Kidney glomerular epithelial cell (primary cell): ENCODE results near the gene FANCC.

ENCODE experiments used
- DNase-seq: peaks from one replicate; lab custom pipeline; 2025; lab: John Stamatoyannopoulos, UW

Gene FANCC

DNA sequence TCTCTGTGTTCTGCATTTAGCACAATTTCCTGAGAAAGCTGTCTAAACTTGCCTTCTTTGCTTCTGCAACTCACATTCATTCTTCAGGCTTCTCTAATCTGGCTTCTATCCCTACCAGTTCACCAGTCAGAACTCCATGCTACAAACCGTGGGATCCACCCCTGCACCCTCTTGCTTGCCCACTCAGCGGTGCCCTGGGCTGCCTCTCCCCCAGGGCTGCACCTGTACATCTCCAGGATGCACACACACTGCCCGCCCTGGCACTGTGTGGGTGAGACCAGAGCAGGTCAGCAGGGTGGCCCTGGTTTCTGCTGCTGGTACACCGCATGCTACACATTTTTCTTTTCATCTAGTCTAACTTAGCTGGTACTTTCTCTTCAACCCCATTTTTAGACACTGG lies 127.1 kb downstream of the FANCC start:
- no peak for DNase-seq

DNA sequence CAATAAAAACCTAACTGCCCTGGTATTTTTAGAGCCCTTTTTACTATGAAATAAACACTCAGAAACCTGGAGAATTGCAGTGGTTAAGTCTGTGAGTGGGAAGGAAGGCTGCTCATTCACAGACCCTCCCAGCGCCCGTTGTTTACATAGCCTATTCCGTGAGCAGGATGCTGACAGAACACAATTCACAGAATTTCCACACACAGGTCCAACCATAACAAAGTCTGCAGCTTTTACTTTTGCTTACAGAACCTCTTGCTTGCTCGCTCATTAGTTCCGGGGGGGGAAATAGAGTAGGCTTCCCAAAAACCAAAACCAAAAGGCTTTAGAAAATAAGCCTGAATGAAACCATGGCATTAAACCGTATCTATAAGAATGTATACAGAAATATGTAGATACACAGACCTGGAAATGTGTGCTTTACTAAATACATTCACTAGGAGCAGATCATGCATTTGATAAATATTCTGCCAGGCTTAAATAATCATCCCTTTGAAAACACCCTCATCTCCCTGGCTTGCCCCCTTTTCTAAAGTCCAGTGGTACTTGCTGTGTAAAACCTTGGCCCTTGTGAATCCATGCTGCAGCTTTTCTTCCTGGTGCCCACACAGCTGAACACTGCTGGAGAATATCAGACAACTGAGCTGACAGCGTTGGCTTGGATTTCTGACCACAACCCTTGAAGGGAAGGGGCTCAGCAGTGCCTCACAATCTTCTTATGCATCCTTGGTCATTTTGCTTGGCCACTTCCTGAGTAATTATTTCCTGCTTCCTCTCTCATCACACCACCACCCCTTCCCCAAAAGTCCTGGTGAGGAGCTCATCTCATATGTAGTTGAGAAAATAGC lies 128.0 kb downstream of the FANCC start:
- DNase-seq = peak; percentile 48

DNA sequence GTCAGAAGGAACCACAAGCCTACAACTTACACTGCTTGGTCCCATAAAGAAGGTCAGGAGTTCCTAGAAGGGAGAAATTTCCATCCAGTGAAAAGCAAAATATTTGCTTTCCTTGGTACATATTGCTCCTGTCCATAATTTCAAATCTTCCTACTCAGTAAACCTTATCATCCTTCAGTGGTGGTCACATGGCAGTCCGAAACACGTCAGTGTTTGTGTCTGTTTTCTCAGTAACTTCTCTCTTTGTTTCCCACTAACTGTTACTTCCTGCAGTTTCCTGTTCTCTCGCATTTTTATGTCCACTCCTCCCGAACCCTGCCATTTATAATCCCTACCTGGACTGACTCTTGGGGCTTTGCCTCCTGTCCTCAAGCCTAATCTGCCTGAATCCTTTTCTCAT lies 129.1 kb downstream of the FANCC start:
- no peak for DNase-seq

DNA sequence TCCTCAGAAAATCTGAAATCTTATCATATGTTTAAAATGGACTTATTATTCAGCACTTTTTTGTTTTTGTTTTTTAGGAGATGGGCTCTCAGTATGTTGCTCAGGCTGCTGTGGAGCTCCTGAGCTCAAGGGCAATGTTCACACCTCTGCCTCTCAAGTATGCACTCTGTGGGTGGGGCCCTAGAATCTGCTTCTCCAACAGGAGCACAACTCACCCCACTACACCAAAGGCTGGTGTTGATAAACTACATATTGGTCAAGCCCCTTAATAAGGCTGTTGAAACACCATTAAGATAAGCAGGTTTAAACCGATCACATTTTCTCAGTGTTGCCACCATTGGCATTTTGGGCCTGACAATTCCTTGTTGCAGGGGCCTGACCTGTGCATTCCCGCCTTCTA lies 131.6 kb downstream of the FANCC start:
- DNase-seq = no peak

DNA sequence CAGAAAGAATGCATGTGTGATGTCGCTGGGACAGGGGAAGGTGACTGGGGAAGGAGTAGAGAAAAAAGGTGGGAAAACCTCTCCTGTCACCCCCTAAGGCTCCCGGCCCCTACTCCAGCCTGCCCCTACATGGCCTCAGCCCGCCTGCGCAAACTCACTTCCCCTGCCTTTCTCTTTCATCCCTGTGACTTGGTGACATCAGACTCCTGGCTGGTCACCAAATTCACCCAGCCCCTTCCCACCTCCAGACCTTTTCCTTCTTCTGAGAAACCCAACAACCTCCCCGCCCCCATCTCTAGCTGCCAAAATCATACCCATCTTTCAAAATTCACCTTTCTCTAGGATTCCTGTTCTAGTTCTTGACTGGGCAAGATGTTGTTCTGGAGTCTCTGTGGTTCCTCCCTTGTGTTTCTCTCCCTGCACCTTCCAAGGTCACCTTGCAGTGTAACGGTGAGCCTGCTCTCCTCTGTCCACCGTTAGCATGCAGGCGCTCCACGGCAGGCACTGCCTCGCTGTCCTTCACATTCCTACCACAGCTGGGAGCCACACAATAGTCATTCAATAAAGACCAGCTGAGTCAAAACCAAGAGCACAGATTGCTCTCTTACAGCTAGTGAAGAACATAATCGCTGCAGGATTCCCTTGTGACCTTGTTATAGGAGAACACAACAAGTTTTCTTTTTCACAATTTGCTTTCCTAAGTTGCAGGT lies 134.5 kb downstream of the FANCC start:
- DNase-seq = no peak

DNA sequence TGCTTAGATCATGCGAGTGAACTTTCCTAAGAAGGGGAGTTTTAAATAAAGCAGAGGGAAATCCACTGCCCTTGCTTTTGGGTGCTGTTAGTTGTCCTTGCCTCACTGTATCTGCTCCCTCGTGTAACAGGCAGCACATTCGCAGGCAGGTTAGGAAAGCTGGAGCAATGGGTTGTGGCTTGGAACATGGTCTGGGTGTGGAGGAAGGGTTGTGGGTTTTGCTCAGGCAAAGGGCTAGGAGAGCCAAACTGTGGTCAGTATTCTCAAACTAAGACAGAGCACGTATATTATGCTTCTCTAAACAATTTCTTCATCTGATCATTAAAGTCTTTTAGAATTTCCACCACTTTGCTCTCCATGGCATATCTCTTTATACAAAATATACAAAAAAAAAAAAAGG lies 135.7 kb downstream of the FANCC start:
- DNase-seq = no peak

DNA sequence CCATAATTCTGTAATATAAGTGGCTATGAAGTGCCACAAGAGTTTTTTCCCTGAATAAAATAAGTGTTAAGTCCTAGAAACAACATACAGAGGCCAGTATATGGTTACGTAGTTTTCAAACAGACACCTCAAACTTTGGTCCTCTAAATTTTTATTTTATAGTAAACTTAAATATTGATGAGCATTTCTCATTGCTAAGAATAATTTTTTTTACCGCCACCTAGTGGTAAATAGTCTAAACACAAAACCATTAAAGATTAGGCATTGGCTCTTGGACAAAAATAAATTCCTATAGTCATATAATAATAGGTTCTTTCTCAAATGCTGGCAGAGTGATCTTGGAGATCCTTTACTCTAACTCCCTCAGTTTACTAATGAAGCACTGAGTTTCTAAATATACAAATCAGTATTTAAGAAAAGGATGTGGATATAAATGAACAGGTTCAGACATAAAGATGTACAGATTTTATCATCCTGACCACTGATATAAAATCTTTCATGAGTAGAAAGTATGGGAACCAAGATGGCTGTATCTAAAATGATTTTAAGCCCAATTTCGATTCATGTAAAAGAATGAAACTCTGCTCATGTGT lies 136.2 kb downstream of the FANCC start:
- no peak for DNase-seq

DNA sequence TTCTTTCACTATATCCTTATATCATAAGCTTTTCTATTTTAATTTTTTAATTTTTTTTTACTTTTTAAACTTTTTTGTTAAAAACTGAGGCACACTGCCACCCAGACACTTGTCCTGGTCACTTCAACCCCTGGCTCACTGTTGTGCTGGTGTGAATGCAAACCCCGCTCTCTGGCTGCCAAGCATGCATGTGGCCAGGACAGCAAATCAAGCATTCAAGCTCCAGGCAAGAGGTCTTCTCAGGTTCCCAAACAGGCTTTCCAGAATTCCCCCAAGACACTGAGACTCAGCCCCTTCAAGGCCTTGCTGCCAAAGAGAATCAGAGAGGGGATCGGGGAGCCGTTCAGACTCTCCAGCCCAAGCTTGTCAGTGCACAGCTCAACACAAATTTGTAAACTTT lies 139.9 kb downstream of the FANCC start:
- no peak for DNase-seq

DNA sequence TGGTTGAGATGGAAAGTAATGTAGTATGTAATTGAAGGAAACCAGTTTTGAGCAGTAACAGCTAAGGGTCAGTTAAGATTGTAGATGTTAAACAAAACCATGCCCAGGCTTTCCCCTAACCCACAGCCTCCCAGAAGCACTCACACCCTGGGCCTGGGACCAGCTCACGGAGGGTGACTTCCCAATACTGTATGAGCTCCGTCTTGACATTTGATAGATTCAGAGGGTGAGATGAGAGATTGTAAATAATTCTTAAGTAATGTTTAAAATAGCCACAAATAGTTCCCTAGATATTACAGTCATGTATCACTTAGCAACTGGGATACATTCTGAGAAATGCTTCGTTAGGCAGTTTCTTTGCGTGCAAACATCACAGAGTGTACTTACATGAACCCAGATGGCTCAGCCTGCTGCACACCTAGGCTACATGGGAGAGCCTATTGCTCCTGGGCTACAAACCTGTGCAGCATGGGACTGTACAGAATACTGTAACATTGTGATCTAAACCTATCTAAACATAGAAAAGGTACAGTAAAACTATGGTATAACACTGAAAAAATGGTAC lies 140.7 kb downstream of the FANCC start:
- no peak for DNase-seq

DNA sequence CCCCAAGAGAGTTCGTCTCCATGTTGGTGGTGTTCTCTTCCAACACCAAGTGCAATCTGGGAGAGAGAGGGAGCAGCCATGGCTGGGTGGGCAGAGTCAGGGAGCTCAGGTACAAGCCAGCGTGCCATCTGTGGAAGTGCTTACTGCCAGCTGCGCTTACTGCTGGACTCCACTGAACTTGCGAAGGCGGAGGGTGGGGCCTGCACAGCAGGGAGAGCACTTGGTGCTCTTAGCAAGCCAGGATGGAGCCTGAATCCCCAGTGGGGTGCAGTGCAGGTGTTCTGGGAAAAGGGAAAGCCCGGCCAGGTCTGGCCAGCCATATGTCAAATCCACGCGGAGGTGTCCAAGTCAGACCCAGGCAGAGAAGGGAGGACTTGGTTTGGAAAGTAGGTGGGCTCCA lies 142.0 kb downstream of the FANCC start:
- DNase-seq = no peak

DNA sequence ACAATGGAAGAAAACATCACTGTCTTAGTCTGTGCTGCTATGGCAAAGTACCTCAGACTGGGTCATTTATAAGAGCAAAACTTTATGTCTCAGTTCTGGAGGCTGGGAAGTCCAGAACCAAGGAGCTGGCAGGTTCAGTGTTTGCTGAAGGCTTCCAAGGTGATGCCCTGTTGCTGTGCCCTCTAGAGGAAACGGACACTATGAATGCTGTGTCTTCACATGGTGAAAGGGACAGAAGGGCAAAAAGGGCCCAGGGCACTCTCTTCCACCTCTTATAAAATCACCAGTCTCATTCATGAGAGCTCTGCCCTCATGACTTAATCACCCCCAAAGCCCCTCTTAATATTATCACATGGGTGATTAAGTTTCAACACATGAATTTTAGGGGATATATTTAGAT lies 143.5 kb downstream of the FANCC start:
- DNase-seq = no peak

DNA sequence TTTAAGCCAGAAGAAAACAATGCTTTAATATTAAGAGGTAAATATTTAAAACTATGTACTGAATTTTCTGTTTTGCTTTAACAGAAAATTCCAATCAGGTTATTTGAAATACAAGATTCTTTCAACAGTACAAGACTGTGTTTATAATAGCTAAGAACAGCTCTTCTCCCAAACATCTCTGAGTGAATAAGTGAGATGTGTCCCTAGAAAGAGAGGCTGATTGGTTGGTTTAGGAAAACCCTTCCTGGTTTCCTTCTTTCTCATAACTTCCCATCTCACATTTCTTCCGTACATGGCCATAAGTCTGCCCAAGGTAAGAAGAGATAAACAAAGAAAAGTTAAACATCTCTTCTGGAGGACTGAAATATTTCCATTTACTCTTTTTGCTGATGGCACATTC lies 145.9 kb downstream of the FANCC start:
- DNase-seq = no peak

DNA sequence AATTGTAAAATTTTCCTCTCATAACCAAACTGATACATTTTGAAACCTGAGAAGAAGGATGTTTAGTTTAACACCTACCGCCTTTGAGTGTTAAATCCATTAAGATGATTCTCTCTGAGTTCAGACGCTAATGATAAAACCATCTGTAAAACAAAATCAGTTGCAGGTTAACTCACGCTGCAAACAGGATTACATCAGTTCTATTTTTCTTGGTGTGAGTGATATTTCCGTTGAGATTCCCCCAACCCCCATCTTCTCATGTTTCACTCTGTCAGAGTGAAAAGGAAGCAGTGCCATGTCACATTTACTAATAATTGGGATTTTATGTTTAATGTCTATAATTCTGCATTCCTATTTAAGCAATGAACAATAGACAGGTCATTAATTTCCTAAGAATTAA lies 146.5 kb downstream of the FANCC start:
- DNase-seq = peak; percentile 82

DNA sequence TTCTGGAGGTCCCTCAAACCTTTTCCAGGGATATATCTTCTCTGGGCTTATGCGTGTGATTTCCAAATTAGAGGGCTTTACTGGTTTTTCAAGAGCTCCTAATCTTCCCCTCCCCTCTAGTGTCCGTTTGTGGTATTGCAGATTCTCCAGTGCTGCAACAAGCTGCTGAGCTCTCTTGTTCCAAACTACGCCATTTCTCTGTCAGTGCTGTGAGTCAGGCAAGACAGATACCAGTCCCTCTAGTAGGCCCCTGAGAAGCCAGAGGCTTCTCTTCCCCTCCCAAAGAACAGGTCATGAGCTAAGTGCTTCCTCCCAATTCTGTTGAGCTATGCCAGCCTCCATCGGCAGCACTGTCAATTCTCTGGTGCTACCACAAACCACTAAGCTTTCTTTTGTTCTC lies 149.5 kb downstream of the FANCC start:
- peak; percentile 76 for DNase-seq

DNA sequence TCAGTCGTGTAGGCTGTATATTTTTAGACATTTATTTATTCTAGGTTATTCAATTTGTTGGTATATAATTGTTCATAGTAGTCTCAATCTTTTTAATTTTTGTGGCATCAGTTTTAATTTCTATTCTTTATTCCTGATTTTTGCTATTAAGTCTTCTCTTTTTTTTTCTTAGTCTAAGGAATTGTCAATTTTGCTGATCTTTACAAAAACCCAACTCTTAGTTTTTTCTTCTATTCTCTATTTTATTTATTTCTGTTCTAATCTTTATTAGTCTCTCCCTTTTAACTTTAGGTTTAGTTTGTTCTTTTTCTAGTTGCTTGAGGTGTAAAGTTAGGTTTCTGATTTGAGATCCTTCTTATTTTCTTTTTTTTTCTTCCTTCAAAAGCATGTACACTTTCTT lies 152.5 kb downstream of the FANCC start:
- DNase-seq = no peak

DNA sequence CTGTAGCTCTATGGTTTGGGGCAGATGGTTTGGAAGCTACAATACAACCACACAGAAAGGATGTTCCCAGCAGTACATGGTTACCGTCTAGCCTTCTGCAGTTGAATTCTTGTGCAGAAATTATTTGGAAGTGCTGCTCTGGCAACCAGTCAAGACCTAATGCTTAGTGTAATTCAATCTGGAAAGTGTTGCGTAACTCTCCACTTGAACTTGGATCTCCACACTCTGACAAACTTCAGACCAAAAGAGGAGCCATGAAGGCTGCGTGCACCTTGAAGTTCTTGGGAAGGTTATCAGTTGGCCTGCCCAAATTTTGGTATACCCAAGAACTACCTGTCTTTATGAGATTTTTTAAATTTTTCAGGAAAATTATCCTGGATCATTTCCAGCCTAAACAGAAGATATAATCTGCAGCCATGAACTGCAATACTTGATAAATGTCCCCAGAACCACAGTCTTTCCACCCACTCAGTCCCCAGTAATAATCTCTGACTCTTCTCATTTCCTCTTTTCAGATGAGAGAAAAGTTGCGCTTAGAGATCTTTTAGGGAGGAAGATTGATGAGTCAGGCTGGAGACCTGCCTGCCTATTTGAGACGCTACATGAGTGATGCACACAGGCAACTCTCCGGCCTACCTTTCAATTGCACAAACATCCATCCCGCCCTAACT lies 159.9 kb downstream of the FANCC start:
- no peak for DNase-seq

DNA sequence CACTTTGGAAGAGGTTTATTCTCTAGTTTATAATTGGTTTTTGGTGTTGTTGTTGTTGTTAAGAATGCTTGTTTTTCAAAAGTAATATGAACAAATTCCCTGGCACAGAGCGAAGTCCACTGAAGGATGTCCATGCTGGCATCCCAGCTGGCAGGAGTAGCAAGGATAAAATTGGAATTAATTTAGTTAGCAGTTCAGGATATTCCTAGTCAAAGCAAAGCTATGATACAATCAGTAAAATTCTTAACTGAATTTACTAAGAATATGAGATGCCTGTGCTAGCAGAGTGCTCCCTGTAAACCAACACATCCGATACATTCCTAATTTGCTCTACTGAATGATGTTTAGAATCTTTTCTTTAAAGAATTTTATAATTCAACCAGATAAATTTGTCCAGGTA lies 161.4 kb downstream of the FANCC start:
- no peak for DNase-seq

DNA sequence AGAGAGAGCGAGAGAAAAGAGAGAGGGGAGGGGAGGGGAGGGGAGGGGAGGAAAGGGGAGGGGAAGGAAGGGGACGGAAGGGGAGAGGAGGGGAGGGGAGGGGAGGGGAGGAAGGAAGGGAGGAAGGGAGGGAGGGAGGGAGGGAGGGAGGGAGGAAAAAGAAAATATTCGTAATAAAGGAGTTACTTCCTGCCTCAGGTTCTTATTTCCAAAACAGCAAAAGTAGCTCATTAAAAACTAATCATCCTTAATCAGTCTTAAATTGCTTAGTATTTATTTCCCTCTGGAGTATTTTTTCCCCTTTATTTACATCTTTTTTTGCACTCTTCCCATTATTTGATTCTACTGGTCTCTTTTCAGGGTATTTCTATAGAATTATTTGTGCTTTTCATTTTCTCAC lies 162.3 kb downstream of the FANCC start:
- no peak for DNase-seq

DNA sequence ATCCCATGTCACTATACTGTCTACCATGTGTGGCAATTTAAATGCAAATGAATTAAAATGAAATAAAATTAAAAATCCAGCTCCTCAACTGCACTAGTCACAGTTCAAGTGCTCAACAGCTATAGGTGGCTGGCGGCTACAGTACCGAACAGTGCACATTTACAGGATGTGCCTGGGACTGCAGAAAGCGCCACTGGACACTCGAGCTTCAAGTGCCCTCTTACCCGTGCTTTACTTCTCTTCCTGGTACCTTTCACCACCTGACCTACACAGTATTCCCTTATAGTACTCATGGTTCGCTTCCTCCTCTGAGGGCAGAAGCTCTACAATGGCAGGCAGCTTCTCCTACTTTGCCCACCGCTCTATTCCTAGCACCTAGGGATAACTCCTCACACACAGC lies 166.6 kb downstream of the FANCC start:
- DNase-seq = no peak

DNA sequence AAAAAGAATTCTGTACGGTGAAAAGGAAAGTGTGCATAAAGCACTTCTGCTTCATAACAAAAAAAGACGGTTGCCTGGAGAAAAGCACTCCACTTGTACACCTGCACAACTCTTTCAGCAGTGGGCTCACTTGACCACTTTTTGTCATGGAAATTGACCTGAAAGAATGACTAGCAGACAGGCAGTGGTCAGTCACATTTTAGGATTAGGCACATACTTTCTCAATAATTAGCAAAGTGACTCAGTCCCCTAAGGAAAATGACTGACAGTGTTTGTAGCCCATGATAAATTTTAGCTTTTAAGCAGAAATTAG lies 169.3 kb downstream of the FANCC start:
- DNase-seq = no peak

DNA sequence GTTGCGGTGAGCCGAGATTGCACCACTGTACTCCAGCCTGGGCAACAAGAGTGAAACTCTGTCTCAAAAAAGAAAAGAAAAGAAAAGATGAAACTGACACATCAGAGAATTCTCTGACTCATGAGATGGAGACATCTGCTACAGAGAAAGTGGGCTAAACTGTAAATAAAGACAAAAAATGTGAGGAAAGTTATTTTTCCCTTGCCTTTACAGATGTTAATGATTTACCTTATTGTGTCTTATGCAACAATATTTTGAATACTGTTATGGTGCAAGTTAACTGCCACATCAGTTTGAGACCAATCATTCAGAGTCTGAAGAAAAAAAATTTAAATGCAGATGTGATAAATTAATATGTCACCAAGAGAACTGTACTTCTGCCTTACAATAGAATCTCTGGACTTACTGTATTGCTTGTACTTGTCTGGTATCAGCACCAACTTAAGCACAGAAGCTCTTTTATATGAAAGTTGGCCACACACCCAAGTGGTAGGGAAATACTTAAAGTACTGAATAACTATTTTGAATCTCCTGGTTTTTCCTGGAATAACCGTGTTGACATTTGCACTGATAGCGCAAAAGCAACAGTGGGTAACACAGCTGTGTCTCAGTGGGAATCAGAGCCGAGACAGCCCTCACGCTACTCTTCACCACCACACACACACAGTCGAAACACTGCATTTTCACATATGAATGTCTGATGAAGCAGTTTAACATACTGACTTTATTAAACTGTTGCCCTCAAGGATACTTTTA lies 169.9 kb downstream of the FANCC start:
- DNase-seq = no peak
